GM15510 (cell line): ENCODE results near the gene LTC4S.

Experiments used
- POLR2A ChIP-seq: IDR thresholded peaks from 3 replicates; pipeline ENCODE4 v1.6.1; 2011; ENCODE audit warnings: borderline replicate concordance; ENCODE audit not compliant: insufficient read length; ENCODE audit errors: extremely low read depth

Gene LTC4S

GRCh38 chr5:179793468-179794139, at the start of gene LTC4S:
Gene LTC4S, plus strand, starts transcription at chr5:179793986. Its CDS starts 95 bp downstream, at chr5:179794081.
- TF ChIP-seq POLR2A = no peak

GRCh38 chr5:179746872-179747271, 46.9 kb upstream of the LTC4S start:
- TF ChIP-seq POLR2A = no peak

- TF ChIP-seq POLR2A = no peak
Observed at GRCh38 chr5:179747811-179748210, 46.0 kb upstream of the LTC4S start.

GRCh38 chr5:179749857-179750508, 43.8 kb upstream of the LTC4S start:
- TF ChIP-seq POLR2A = no peak

GRCh38 chr5:179753971-179754370, 39.8 kb upstream of the LTC4S start:
- no peak for TF ChIP-seq POLR2A

GRCh38 chr5:179755022-179755421, 38.8 kb upstream of the LTC4S start:
- TF ChIP-seq POLR2A = no peak

- no peak for TF ChIP-seq POLR2A
Observed at GRCh38 chr5:179758955-179759354, 34.8 kb upstream of the LTC4S start.

GRCh38 chr5:179759581-179760551, 33.9 kb upstream of the LTC4S start:
- no peak for TF ChIP-seq POLR2A

- no peak for TF ChIP-seq POLR2A
Observed at GRCh38 chr5:179762079-179762780, 31.6 kb upstream of the LTC4S start.

- no peak for TF ChIP-seq POLR2A
Observed at GRCh38 chr5:179762781-179763176, 31.0 kb upstream of the LTC4S start.

GRCh38 chr5:179763215-179763945, 30.4 kb upstream of the LTC4S start:
- TF ChIP-seq POLR2A = no peak

- no peak for TF ChIP-seq POLR2A
Observed at GRCh38 chr5:179764056-179764455, 29.7 kb upstream of the LTC4S start.

- no peak for TF ChIP-seq POLR2A
Observed at GRCh38 chr5:179765400-179765799, 28.4 kb upstream of the LTC4S start.
